Measurements from ENCODE around the gene POLE. TPM values are rescaled to one million over a fixed set of nuclear protein-coding genes. Genes with fewer than 3 reads are reported as not detected.

POLE gene
- total RNA-seq, 1 donor from 2014 or later = 14.9 TPM

DNA sequence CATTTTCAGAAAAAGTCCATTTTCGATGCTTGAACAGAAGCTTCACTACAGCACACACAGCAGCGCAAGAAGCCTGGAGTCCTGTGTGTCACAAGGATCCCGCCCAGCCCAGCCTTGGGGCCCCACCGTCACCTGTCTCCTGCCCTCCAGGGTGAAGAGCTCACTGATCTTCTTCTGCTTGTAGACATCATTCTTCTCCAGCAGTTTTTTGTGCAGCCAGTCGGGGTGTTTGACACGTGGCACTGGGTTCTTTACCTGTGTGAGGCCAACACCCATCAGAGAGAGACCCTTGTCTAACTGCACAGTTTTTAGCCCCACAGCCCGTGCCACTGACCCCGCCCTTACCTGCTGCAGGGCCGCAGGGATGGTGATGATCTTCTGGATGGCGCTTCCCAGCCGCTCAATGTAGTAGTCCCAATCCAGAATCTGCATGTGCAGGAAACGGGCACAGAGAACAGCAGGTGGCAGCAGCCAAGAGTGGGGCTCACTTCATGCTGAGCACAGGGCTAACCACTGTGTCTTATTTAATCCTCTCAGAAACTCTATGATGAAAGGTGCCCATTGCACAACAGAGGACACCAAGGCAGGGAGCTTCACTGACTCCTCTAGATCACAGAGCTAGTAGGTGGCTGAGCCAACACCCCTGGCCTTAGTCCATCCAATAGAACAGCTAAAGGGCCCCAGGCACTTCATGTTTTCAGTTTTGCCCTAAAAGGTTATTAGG, 30.0 kb downstream of the POLE start:
- no peak for DNase-seq (ENCODE audit: low spot score)

GRCh38 chr12:132653567-132654290, 33.4 kb downstream of the POLE start:
- DNase-seq (ENCODE audit: low spot score) = peak; percentile 9

GRCh38 chr12:132651444-132652100, 35.6 kb downstream of the POLE start:
- DNase-seq (ENCODE audit: low spot score) = no peak

DNA sequence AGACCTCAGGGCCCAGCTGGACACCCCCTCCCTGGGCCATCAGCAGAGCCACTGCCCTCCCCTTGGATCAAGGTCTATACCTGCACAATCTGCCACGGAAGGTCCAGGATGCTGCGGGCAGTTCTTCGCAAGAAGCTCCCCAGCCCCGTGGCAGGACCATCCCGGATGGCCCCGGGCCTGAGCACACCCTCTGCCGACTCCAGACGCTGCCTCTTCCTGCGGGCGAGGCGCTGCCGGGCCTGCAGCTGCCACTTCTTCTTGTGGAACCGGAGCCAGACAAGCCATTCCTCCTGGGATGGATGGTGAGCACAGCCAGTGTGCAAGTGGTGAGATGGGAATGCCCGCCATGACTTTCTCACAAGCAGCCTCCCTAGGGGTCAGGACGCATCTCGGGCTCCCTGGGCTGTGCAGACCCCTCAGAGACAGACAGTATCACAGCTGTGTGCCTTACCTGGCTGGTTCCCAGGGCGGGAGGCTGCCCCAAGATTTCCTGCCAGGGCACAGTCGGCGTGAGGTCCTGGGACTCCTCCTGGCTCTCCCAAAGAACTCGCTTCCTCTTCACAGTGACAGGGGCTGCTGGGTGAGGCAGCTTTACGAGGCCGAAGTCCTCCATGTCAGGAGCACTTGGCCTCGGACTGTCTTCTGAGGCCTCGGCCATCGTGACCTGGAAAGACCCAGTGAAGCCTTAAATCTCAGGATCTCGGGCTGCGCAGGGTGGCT, 37.8 kb downstream of the POLE start:
- no peak for DNase-seq (ENCODE audit: low spot score)

DNA sequence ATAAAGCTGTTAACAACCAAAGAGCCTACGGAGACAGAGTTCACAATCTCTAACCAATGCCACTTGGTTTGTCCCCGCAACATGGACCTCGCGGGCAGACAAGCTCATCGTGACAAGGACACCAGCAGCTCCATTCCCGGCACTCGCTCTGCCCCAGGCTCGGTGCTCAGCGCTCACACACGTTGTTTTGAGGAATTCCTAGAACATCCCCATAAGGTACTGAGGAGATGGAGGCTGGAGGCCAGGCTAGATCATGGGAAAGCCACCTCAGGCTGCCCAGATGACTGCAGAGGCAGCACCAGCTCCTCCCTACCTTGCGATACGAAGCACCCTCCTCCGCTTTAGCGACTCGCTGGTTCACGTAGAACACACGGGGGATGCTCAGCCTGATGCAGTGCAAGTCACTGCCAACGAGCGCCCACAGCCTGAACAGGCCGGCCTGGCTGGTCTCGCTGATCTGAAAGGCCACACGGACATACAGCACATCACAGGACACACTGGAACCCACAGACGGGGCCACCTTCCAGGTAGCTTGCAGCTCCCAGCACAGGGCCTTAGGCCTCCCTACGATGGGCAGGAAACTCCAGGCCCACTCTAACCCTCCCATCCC, 38.4 kb downstream of the POLE start:
- no peak for DNase-seq (ENCODE audit: low spot score)

DNA sequence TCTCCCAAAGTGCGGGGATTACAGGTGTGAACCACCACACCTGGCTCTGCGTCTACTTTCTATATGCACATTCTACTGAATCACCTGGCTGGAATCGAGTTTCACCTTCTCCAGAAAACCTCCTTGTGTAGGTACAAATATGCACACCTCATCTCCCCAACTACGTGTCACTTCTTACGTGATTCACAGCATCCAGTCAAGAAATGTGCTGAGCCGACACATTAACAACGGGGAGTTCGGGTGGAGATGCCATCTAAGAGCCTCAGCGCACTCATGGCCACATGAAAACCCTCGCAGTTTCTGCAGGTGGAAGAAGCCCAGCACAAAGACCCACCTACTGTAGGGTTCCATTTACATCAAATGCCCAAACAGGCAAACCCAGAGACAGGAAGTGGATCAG, 39.3 kb downstream of the POLE start:
- no peak for DNase-seq (ENCODE audit: low spot score)

GRCh38 chr12:132646850-132647249, 40.3 kb downstream of the POLE start:
- DNase-seq (ENCODE audit: low spot score) = no peak

GRCh38 chr12:132642846-132643835, 44.0 kb downstream of the POLE start:
- no peak for DNase-seq (ENCODE audit: low spot score)

GRCh38 chr12:132641811-132642650, 45.1 kb downstream of the POLE start:
- DNase-seq (ENCODE audit: low spot score) = no peak

- DNase-seq (ENCODE audit: low spot score) = no peak
These were observed 46.2 kb downstream of the POLE start for GRCh38 chr12:132640936-132641335.

DNA sequence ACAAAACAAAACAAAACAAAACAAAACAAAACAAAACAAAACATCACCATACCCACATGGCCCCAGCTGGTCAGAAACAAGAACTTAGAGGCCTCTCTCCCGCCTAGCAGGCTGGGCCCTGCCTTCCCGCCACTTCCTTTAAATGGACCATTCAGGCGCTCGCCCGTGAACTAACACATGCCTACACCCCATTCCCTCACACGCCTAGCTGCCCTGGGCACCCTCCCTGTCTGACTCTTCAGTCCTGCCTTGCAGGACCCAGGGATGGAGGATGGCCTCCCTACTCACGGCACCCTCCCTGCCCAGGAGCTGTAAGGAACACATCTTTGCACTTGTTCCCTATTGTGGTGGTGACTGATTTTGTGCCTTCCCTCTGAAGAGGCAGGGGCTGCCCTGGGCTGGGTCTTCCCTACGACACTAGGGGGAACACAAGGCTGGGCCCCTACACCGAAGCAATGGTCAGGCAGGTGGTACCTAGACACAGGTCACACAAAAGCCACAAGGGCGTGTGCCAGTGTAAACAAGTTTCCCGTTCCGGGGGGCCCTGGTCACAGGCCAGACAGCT, 47.1 kb downstream of the POLE start:
- DNase-seq (ENCODE audit: low spot score) = no peak

DNA sequence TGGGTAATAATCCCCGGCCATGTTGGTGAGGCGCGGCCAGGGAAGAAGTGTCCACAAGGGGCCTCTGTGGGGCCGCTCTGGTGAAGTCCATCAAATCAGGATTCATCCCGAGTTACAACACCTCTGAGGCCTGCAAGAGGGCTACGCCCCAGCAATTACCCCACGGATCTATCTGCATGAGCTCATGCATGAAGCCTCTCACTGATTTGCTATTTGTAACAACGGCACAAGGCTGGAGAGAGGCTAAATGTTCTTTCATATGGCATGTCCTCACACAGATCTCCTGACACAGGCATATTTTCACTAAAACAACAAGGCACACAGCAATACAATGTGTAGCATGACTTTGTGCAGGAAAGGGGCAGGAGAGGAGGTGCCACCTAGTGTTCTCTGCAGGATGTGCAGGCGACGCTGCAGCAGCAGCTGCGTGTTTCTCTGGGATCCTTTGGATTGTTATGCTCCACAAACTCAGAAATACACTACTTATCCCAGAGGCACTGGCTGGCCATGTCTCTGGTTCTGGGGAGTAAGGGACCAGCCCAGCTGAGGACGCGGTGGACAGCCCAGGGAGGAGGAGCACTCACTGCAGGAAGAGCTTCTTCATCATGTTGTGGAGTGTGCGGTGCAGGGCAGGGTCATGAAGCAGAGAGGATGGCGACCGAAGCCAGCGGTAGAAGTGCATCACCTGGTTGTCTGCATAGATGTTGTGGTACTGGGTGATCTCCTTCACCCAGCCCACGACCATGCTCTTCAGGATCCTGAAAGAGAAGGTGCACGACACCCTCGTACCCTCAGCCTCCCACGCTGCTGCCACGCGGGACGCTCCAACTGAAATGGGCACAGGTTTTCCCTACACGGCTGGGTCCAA, 48.4 kb downstream of the POLE start:
- peak; percentile 93 for DNase-seq (ENCODE audit: low spot score)

- DNase-seq (ENCODE audit: low spot score) = no peak
These were observed 49.3 kb downstream of the POLE start for GRCh38 chr12:132637811-132638210.

DNA sequence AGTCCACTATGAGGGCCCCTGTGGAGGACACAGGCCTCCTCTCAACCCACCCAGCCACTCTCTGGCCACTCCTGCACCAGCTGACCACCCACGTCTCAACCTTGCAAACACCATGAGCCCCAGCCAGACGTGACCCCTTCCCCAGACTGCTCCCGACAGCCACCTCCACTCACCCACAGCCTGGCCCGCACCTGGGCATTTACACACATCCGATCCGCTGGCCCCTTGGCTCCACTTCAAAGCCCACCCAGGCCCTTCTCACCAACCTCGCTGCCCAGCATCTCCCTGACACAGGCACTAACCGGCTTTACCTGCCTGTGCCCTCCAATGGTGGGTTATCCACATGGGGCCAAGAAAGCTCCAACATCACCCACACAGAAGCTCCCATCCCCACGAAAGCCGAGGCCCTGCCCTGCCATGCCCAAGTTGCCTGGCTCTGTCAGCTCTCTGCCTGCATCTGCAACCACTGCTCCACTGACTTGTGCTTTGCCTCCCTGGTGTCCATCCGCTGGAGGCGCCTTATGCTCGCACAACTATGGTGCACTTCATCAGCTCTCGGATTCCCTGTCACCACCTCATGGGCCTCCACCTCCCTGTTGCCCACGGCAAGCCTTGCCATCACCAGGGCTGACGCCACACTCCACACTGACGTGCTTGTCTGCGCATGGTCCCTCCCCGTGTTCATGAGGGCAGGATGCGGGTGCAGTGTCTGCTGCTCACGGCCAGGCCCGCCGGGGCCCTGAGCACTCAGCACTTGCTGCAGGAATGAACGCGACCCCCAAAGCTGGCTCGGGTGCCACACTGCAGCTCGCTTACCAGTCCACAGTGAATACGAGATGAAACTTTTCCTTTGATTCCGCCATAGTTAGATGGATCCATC, 51.8 kb downstream of the POLE start:
- no peak for DNase-seq (ENCODE audit: low spot score)

- DNase-seq (ENCODE audit: low spot score) = no peak
These were observed 52.6 kb downstream of the POLE start for GRCh38 chr12:132634411-132634990.

GRCh38 chr12:132633901-132634300, 53.2 kb downstream of the POLE start:
- no peak for DNase-seq (ENCODE audit: low spot score)

GRCh38 chr12:132633398-132633797, 53.7 kb downstream of the POLE start:
- DNase-seq (ENCODE audit: low spot score) = no peak
